Nephron progenitor cell (in vitro differentiated cells): ENCODE measurements around the gene HS3ST4.

ENCODE experiments used
- DNase-seq: peaks from one replicate; pipeline ENCODE4 v3.0.0; 2021
- H3K27ac Mint-ChIP-seq: 2 replicates; pipeline ENCODE4 v1.8.0; 2021; ENCODE audit warnings: mild to moderate bottlenecking, moderate library complexity, mixed read lengths
- H3K27me3 Mint-ChIP-seq: 2 replicates; pipeline ENCODE4 v1.8.0; 2021; ENCODE audit warnings: mild to moderate bottlenecking, low read depth, mixed read lengths; ENCODE audit not compliant: poor library complexity
- H3K36me3 Mint-ChIP-seq: 2 replicates; pipeline ENCODE4 v1.8.0; 2021; ENCODE audit warnings: low read depth, mixed read lengths
- H3K4me1 Mint-ChIP-seq: 2 replicates; pipeline ENCODE4 v1.8.0; 2021; ENCODE audit warnings: mixed read lengths
- H3K4me3 Mint-ChIP-seq: 2 replicates; pipeline ENCODE4 v1.8.0; 2021; ENCODE audit warnings: mild to moderate bottlenecking, moderate library complexity, mixed read lengths
- H3K9me3 Mint-ChIP-seq: 2 replicates; pipeline ENCODE4 v1.8.0; 2021; ENCODE audit warnings: mild to moderate bottlenecking, moderate library complexity, mixed read lengths
- TF ChIP-seq, protein P1 (sequence below): fragments of 200-600 bp; sonication (generic); IDR thresholded peaks from 2 replicates; pipeline ENCODE4 v1.5.0; 2021; ENCODE audit warnings: antibody characterized with exemption

Gene HS3ST4

GRCh38 chr16:25872369-25873070, 180.8 kb downstream of the HS3ST4 start:
- H3K27ac Mint-ChIP-seq = no peak overlapping the region
- H3K27me3 Mint-ChIP-seq = peaks cover 8% of the 10 kb centered on the region
- no peaks in the 10 kb centered on the region for H3K36me3 Mint-ChIP-seq
- H3K4me1 Mint-ChIP-seq = peaks cover 20% of the 10 kb centered on the region
- H3K4me3 Mint-ChIP-seq = no peak overlapping the region
- TF ChIP-seq, protein P1, sequence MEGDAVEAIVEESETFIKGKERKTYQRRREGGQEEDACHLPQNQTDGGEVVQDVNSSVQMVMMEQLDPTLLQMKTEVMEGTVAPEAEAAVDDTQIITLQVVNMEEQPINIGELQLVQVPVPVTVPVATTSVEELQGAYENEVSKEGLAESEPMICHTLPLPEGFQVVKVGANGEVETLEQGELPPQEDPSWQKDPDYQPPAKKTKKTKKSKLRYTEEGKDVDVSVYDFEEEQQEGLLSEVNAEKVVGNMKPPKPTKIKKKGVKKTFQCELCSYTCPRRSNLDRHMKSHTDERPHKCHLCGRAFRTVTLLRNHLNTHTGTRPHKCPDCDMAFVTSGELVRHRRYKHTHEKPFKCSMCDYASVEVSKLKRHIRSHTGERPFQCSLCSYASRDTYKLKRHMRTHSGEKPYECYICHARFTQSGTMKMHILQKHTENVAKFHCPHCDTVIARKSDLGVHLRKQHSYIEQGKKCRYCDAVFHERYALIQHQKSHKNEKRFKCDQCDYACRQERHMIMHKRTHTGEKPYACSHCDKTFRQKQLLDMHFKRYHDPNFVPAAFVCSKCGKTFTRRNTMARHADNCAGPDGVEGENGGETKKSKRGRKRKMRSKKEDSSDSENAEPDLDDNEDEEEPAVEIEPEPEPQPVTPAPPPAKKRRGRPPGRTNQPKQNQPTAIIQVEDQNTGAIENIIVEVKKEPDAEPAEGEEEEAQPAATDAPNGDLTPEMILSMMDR = no peak
- DNase-seq = no peak
- H3K9me3 Mint-ChIP-seq = no peaks in the 10 kb centered on the region

DNA sequence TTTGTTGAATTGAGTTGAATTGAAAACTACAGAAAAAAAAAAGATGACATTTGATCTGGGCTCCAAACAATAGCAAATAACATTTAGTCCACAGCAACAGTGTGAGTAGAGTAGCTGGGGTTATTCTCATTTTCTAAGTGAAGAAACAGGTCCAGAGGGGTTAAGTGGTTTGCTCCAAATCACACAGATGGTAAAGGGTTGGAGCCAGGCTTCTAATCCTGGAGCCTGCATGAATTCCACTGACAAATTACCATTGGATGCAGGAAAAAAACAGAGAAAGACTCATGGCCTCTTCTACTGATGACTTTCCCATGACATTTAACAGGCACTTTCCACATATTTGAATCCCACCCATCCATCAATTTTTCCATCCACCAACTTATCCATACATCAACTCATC, 182.4 kb downstream of the HS3ST4 start:
- Mint-ChIP-seq H3K4me3 (no peak overlapping the region), H3K27ac (no peak overlapping the region), H3K4me1 (peaks cover 3% of the 10 kb centered on the region), H3K9me3 (no peaks in the 10 kb centered on the region), H3K27me3 (peaks cover 4% of the 10 kb centered on the region), H3K36me3 (no peaks in the 10 kb centered on the region)
- DNase-seq = no peak
- TF ChIP-seq, protein P1 = no peak

- no peaks in the 10 kb centered on the region for H3K36me3 Mint-ChIP-seq
- no peaks in the 10 kb centered on the region for H3K9me3 Mint-ChIP-seq
- TF ChIP-seq, protein P1 = no peak
- peaks cover 4% of the 10 kb centered on the region for H3K27me3 Mint-ChIP-seq
- H3K27ac Mint-ChIP-seq = no peak overlapping the region
- no peak overlapping the region for H3K4me3 Mint-ChIP-seq
- no peaks in the 10 kb centered on the region for H3K4me1 Mint-ChIP-seq
- no peak for DNase-seq
Observed at GRCh38 chr16:25875956-25876598, 184.3 kb downstream of the HS3ST4 start.

DNA sequence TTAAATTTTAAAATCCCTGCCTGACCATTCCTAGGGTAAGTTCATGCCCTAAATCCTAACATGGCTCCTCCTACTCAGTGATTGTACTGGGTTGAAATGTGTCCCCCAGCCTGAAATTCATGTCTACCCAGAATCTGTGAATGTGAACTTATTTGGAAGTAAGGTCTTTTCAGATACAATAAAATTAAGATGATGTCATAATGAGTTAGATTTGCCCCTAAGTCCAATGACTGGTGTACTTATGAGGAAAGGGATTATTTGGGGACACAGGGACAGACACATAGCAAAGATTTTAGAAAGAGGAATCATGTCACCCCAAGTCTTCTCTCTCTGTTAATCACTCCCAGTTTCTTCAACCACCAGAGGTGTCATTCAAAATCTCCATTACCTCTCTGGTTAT, 185.3 kb downstream of the HS3ST4 start:
- H3K9me3 Mint-ChIP-seq = no peaks in the 10 kb centered on the region
- no peak overlapping the region for H3K4me3 Mint-ChIP-seq
- no peak overlapping the region for H3K27ac Mint-ChIP-seq
- H3K36me3 Mint-ChIP-seq = no peaks in the 10 kb centered on the region
- TF ChIP-seq, protein P1 = no peak
- no peak for DNase-seq
- peaks cover 10% of the 10 kb centered on the region for H3K27me3 Mint-ChIP-seq
- H3K4me1 Mint-ChIP-seq = no peaks in the 10 kb centered on the region

- TF ChIP-seq, protein P1 = no peak
- no peak for DNase-seq
- Mint-ChIP-seq H3K4me1 (peaks cover 71% of the 10 kb centered on the region), H3K27me3 (peaks cover 18% of the 10 kb centered on the region), H3K9me3 (peaks cover 11% of the 10 kb centered on the region), H3K27ac (peak overlapping the region; percentile 60), H3K36me3 (peaks cover 18% of the 10 kb centered on the region), H3K4me3 (no peak overlapping the region)
Observed at GRCh38 chr16:25886598-25886997, 194.8 kb downstream of the HS3ST4 start.

DNA sequence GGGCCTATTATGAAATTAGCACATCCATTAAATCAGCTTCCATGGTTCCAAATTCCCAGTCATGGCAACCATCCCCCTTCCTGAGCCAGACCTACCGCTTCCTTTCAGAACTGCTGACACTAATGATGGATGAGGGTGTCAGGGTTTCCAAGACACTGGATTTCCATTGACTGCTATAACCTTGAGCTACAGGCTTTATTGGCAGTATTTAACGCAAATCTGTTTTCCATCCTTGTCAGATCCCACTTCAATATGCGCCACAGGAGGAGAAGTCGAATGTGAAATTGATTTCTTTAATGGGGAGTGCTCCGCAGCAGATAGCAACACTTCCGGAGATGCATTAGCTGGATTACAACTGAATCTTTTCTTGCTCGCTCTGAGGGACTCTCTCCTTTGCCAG, 197.1 kb downstream of the HS3ST4 start:
- no peak for DNase-seq
- Mint-ChIP-seq H3K9me3 (peaks cover 11% of the 10 kb centered on the region), H3K27ac (peak overlapping the region; percentile 78), H3K36me3 (peaks cover 18% of the 10 kb centered on the region), H3K4me1 (peaks cover 76% of the 10 kb centered on the region), H3K27me3 (peaks cover 14% of the 10 kb centered on the region), H3K4me3 (no peak overlapping the region)
- TF ChIP-seq, protein P1 = no peak
